Stimulated activated CD8-positive, alpha-beta memory T cell treated with anti-CD3 and anti-CD28 coated beads, Interleukin-12 subunit alpha, Interleukin-12 subunit beta, amount 100 ng/mL, for 1 hour (primary cell): ENCODE data around the gene RHOXF1.
"Not testable (repeated sequence)": the region's sequence is repeated elsewhere in the genome, so short reads cannot be mapped to it uniquely, and the experiment has no call there.

Experiments
- DNase-seq: peaks from one replicate; pipeline ENCODE4 v3.0.0-alpha.2; 2020; ENCODE audit warnings: low read depth

The RHOXF1 gene

DNA sequence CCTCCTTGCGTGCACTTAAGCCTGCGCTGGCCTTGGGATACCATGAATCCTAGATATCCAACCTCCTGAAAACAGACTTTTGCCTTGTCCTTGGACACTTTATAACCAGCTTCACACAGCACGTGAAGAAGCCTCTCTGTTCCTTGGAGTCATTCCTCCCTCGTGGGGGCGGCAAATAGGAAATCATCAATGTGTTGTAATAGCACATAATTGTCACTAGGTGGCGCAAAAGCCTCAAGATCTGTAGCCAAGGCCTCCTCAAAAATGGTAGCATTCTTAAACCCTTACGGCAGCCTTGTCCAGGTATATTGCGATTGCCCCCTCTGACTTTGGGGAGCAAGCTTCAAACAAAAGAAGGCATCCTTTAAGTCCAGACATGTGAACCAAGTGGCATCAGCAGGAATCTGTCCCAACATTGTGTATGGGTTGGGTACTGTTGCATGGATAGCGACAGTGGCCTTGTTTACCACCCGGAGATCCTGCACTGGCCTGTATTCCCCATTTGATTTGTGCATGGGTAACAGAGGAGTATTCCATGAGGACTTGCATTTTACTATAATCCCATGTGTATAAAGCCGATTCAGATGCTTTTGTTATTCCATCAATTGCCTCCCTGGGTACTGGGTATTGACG is 30.0 kb downstream of the RHOXF1 start:
- DNase-seq: not testable (repeated sequence)

DNA sequence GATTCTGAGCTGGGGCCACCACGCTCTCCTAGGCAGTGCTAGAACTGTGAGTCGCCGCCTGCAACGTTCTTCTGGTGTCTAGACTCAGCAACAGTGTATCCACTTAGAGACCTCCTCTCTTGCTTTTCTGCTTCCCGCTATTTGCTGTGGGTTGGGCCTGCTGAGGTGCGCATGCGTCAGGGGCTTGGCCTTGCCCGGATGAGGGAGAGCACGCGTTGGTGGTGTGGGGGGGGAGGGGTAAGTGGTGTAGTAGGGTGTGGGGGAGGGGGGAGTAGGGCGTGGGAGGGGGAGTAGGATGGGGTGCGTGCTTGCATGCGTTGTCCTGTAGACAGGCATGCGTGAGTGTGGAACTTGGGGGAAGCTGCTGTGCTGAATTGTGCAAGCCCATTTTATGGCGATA is 38.1 kb downstream of the RHOXF1 start, which contains the start of gene RHOXF2B:
Gene RHOXF2B (minus strand): TSS at position 101 of the 400 bp plus-strand sequence. CDS start 138 bp downstream, outside the sequence.
- DNase-seq: not testable (repeated sequence)

DNA sequence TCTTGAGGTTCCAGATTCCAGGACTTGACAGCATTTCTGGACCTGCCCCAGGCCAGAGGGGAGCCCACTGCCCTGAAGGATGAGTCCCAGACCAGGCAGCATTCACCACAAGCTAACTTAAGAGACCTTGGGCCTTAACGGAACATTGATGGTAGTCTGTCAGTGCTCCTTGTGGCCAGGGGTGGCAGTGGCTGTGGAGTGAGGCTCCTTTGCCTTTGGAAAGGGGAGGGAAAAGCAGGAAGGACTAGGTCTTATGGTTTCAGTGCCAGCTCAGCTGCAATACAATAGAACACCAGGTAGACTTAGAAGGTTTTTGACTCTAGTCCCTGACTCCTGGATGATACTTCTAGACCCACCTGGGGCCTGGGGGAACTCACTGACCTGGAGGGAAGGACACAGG is 49.5 kb downstream of the RHOXF1 start:
- DNase-seq: not testable (repeated sequence)
